GF-D8 (cell line): ENCODE results near the gene TAC3.
"Not testable (repeated sequence)": the region's sequence is repeated elsewhere in the genome, so short reads cannot be mapped to it uniquely, and the experiment has no call there.

Experiments used
- DNase-seq: peaks from one replicate; lab custom pipeline; 2025; lab: John Stamatoyannopoulos, UW

Gene TAC3

DNA sequence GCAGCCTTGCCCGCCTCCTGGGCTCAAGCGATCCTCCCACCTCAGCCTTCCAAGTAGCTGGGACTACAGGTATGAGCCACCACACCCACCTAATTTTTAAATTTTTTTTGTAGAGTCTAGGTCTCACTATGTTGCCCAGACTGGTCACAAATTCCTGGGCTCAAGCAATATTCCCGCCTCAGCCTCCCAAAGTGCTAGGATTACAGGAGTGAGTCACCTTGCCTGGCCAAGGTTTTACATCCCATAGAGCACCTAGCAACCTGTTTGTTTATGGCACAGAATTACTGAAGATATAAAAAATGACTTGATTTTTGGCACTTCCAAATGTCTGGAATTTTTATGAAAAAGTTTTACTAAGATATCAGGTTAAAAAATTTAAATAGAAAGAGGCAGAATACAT is 17.1 kb upstream of the TAC3 start:
- DNase-seq: no peak

DNA sequence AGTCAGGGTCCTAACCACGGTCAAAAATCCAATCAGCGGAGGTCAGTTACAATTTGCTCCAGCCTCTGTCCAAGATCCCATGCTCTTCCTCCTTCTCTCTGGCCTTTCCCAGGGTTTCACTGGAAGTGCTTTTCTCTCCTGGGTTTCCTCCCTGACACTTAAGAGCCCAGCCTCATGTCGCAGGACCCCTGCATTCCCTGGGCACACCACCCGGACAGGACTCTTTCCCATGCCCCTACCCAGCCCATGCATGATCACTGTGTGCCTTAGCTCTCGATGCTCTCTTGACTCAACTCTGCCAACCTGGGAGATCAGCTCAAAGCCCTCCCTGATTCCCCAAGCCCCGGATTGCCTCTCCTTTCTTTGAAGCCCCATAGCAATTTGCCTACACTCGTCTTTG is 15.5 kb upstream of the TAC3 start:
- no peak for DNase-seq

DNA sequence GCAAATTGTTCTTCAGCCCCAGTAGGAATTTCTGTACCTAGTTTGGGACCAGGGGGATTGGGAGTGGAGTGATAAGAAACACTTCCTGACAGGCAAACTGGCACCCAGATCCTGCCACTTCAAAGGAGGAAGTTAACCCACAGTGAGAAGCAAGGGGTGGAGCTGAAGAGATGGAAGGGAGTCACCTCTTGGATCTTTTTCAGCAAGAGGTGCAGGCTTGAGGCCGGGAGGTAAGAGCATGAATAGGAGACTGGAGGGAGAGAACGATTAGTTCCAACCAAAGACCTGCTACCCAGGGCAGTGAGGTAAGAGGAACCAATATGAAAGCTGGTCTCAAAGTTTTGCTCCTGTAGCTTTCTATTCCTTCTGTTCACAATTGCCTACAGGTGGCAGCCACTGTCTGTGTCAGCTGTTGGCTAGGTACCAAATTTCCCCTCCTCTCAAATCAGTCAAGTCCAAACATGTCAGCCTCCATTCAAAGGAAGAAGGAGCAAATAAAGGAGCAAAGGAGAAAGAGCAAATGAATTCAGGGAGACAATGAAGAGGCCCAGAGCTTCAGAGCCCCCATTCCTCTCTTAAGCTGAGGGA is 14.9 kb upstream of the TAC3 start:
- DNase-seq: no peak

DNA sequence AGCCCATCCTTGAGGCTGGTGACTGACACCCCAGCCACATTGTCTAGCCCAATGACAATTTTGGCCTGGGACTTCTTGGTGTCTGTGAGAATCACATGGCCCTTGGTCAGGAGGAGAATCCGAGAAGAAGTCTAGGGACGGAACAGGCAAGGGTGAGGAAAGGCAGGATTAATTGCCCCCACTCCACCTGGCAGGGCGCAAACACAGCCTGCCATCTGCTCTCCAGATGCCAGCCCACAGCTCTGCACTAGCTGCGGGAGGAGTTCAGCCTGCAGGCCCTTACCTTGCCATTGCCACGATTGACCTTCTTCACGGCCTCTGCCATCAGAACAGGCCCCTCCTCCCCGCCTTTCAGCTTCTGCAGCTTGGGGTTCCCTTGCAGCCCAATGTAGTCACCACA is 13.1 kb upstream of the TAC3 start:
- no peak for DNase-seq

- DNase-seq: no peak
These were observed 11.4 kb upstream of the TAC3 start for GRCh38 chr12:57027805-57028153.

- no peak for DNase-seq
These were observed 10.9 kb upstream of the TAC3 start for GRCh38 chr12:57027011-57027804.

GRCh38 chr12:57025196-57025595 is 8.9 kb upstream of the TAC3 start:
- no peak for DNase-seq

DNA sequence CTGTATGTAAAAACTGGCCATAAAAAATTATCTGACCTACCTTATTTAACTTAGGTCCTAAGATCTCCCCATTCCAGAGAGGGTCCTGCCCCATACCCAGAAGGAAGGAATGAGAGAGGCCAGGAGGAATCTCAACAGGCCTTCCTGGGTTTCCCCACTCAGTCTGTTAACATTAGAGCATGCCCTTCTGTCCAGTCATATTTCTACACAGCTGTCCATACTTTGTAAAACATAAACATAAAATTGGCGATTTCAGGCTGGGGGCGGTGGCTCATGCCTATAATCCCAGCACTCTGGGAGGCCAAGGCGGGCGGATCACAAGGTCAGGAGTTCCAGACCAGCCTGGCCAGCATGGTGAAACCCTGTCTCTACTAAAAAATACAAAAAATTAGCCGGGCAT is 6.0 kb upstream of the TAC3 start:
- DNase-seq: not testable (repeated sequence)

DNA sequence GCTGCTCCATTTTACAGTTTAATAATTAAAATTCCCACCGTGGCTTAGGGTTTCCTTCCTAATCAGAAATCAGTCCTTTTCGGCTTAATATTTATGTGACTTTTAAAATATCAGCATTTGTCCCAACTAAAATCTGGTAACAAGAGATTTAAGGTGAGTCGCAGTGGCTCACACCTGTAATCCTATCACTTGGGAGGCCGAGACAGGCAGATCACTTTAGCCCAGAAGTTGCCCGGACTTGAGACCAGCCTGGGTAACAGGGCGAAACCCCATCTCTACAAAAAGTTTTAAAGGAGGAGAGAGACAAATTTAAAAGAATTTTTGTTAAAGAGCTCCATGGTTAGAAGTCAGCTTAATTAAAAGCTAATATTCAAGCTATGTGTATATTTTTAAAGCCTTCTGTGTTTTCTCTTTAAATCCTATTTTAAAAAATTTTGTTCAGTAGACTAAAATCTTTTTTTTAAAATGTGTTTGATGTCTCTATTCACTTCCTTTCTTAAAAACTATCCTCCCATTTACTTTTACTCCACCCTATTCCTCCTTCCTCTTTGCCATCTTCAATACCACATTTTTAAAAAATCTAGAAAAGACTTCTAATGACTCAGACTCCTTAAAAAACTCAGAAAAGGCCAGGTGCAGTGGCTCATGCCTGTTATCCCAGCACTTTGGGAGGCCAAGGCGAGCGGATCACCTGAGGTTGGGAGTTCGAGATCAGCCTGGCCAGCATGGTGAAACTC is 3.8 kb upstream of the TAC3 start:
- DNase-seq: no peak

GRCh38 chr12:57018906-57019305 is 2.6 kb upstream of the TAC3 start:
- no peak for DNase-seq

DNA sequence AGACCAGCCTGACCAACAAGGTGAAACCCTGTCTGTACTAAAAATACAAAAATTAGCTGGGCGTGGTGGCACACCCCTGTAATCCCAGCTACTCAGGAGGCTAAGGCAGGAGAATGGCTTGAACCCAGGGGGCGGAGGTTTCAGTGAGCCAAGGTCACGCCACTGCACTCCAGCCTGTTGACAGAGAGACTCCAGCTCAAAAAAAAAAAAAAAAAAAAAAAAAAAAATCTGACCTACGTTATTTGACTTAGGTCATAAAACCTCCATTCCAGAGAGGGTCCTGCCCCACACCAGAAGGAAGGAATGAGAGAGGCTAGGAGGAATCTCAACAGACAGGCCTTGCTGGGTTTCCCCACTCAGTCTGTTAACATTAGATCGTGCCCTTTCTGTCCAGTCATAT is 2.0 kb upstream of the TAC3 start:
- DNase-seq: not testable (repeated sequence)

DNA sequence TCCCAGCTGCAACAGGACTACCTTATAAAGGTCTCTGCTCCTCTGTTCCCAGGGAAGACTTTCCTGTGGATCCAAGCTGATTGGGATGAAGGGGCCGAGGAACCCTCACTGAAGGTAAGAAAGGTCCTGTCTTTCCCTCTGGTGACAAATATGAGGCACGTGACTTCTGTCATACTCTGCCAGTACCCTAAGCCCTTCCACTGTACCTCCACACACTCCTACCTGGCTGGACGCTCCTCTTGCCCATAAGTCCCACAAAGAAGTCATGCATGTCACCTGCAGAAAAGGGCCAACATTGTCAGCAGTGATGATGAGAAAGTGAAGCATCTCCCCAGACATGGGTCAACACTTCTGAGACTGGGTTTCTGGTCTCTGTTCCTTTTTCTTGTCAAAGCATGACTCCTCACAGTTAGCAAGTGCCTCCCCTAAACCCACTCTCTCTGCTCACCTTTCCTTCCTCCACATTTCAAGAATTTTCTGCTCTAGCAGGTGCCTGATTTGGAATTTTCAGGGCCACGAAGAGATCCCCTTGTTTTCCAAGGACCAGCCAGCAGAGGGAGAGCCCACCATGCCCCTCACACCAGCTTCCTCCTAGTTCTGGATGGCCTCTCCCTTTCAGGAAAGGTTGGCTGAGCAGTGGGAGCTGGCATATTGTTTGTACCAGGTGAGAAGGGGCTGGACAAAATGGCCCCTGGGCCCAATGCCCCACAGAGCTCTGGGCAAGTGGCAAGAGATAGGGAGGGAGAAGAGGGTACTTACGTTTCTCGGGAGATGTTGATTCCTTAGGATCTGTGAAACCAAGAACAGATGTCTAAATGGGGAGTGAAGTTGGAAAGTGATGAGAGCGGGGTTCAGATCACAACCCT is 3.5 kb downstream of the TAC3 start:
- no peak for DNase-seq

GRCh38 chr12:57011438-57012424 is 4.6 kb downstream of the TAC3 start:
- no peak for DNase-seq

- DNase-seq: no peak
These were observed 5.6 kb downstream of the TAC3 start for GRCh38 chr12:57010627-57011247.

DNA sequence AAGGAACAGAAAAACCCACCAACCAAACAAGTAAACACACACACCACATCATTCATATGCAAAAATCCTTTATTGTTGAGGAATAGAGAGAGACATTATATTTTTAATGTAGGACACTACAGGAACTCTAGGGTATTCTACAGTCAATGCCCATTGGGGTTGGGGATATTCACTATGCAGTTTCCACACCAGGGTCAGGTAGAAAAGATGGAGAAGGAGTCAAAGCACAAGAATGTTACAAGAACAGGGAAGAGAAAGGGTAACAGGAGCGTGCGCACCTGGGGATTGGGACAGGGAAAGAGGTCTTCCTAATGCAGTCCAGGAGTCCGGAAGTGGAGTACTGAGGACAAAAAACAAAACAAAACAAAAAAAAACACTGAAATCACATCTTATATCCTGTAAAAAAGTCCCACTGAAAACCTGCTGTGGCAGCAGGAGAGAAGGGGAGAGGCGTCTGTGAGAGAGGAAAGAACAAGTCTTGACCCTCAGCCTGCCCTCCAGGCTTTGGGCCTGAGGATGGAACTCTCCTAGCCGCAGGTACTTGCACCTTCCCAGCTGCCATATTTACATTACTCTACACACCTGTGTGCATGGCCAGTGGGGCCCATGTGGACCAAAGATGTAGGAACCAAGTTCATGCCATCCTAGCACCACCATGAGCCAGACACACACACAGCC is 6.2 kb downstream of the TAC3 start:
- DNase-seq: no peak

- peak; percentile 60 for DNase-seq
These were observed 8.2 kb downstream of the TAC3 start for GRCh38 chr12:57008178-57008577.

GRCh38 chr12:57006809-57007475 is 9.4 kb downstream of the TAC3 start:
- DNase-seq: no peak

GRCh38 chr12:57005980-57006808 is 10.1 kb downstream of the TAC3 start, which contains the start of gene ZBTB39:
Gene ZBTB39, minus strand, starts transcription at chr12:57006546. Its CDS starts 1,629 bp downstream, at chr12:57004917.
- no peak for DNase-seq
